Measurements from ENCODE around the gene PDGFB. TPM values are rescaled to one million over a fixed set of nuclear protein-coding genes. Genes with fewer than 3 reads are reported as not detected.

Gene PDGFB
- total and polyA plus RNA-seq, 2 experiments from 2014 or later, result 2.2 to 8.0 TPM

GRCh38 chr22:39276440-39277141 lies 31.8 kb upstream of the PDGFB start:
- no peak overlapping the region for H3K27ac ChIP-seq (ENCODE audit: low read depth)
- ATAC-seq (no peak), DNase-seq (ENCODE audit: low spot score) (no peak)
- no peaks in the 10 kb centered on the region for H3K79me2 ChIP-seq (replicated peaks; ENCODE audit: insufficient read depth)
- Mint-ChIP-seq H3K9me3 (peaks cover 15% of the 10 kb centered on the region), H3K36me3 (ENCODE audit: low read depth) (peaks cover 6% of the 10 kb centered on the region; the same call in 1 of the 3 replicates), H3K27me3 (ENCODE audit: insufficient read depth, low read depth, poor library complexity) (peaks cover 17% of the 10 kb centered on the region), H3K4me3 (no peak overlapping the region), H3K27ac (no peak overlapping the region), H3K4me1 (peaks cover 20% of the 10 kb centered on the region)
- H2AFZ ChIP-seq, result no peak overlapping the region
- H4K20me1 ChIP-seq (replicated peaks; ENCODE audit: insufficient read depth), result no peaks in the 10 kb centered on the region
- H3K36me3 ChIP-seq (ENCODE audit: insufficient read depth), result peaks cover 3% of the 10 kb centered on the region; the same call in 1 of the 2 replicates
- H3K4me2 ChIP-seq, result no peak overlapping the region
- peaks cover 23% of the 10 kb centered on the region; the same call in 1 of the 2 replicates for H3K4me1 ChIP-seq (ENCODE audit: insufficient read depth)
- H3K27me3 ChIP-seq (ENCODE audit: insufficient read depth), result no peaks in the 10 kb centered on the region
- H3F3A ChIP-seq (replicated peaks; ENCODE audit: low read depth), result no peaks in the 10 kb centered on the region
- no peaks in the 10 kb centered on the region for H3K9me2 ChIP-seq (ENCODE audit: insufficient read depth)
- TF ChIP-seq CTCF (conservative IDR thresholded peaks at IDR 0.05; ENCODE audit: low read depth in 2 of 2) (no peak), ZNF331 (CRISPR knock-in tag; IDR thresholded peaks at IDR 0.05; ENCODE audit: low read depth) (no peak), REST (IDR thresholded peaks at IDR 0.05; ENCODE audit: unreplicated experiment) (no peak), ETS1 (IDR thresholded peaks at IDR 0.05) (no peak), NANOG (IDR thresholded peaks at IDR 0.05; ENCODE audit: borderline replicate concordance) (no peak), CREB1 (CRISPR knock-in tag; IDR thresholded peaks at IDR 0.05; ENCODE audit: low read depth) (no peak), EZH2 (IDR thresholded peaks at IDR 0.05; ENCODE audit: low read depth, unreplicated experiment) (no peak), ZNF114 (CRISPR knock-in tag; IDR thresholded peaks at IDR 0.05) (no peak), ZNF462 (CRISPR knock-in tag; IDR thresholded peaks at IDR 0.05) (no peak), JUNB (IDR thresholded peaks at IDR 0.05; ENCODE audit: unreplicated experiment) (no peak), POLR2AphosphoS5 (IDR thresholded peaks at IDR 0.05; ENCODE audit: low read depth) (no peak), STAT1 (IDR thresholded peaks at IDR 0.05; ENCODE audit: unreplicated experiment) (no peak), EZH2phosphoT487 (IDR thresholded peaks at IDR 0.05; ENCODE audit: unreplicated experiment) (no peak)
- no peak overlapping the region for H3K4me3 ChIP-seq

Measured in GM23338 (cell line).